T1000 (cell line): ENCODE data around the gene FCER1A.
"Not testable (repeated sequence)": the region's sequence is repeated elsewhere in the genome, so short reads cannot be mapped to it uniquely, and the experiment has no call there.

Source experiments
- DNase-seq: peaks from one replicate; lab custom pipeline; 2025; ENCODE audit warnings: mixed read lengths; lab: John Stamatoyannopoulos, UW

Gene FCER1A

DNA sequence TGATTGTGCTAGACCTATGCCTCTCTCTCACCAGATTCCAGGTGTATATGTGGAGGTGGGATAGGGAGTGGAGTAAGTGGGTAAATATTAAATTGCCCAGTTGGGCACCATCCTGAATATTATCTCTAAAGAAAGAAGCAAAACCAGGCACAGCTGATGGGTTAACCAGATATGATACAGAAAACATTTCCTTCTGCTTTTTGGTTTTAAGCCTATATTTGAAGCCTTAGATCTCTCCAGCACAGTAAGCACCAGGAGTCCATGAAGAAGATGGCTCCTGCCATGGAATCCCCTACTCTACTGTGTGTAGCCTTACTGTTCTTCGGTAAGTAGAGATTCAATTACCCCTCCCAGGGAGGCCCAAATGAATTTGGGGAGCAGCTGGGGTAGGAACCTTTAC lies at the start of gene FCER1A:
FCER1A (plus strand) TSS at position 242 of the 400 bp plus-strand sequence; CDS start at position 271, 29 bp downstream.
- DNase-seq = no peak

DNA sequence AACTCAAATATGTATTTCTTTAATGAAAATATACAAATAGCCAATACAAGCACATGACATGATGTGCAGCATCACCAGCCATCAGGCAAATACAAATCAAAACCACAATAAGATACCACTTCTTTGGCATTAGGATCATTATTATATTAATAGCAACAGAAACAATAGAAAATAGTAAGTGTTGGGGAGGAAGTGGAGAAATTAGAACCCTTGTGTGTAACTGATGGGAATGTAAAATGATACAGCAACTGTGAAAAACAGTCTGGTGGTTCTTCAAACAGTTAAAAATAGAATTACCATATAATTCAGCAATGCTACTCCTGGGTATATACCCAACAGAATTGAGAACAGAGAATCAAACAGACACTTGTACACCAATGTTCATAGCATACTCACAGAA lies 40.8 kb upstream of the FCER1A start:
- no peak for DNase-seq

DNA sequence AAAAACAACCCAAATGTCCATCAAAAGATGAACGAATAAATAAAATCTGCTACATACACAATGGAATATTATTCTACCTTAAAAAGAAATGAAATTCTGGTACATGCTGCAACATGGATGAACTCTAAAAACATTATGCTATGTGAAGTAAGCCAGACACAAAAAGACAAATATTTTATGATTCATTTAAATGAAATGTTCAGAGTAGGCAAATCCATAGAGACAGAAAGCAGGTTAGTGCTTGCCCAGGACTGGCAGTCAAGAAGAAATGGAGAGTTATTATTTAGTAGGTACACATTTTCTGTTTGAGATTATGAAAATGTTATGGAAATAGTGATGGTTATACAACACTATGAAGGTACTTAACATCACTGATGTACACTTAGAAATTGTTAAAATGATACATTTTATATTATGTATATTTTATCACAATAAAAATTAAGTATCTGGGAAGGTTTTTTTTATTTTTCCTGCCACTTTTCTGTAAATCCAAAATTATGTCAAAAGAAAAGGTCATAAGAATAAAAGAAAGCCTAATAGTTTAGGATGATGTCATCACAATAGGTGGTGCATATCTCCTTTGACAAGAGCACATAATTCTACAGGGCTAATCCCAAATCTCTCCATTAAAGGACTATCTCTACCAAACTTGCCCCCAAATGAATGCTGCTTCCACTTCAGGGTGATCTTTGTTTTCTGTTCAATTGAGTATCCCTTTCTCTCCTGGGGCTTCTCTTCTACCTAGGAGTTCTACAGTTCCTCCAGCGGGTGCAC lies 40.2 kb upstream of the FCER1A start:
- no peak for DNase-seq

DNA sequence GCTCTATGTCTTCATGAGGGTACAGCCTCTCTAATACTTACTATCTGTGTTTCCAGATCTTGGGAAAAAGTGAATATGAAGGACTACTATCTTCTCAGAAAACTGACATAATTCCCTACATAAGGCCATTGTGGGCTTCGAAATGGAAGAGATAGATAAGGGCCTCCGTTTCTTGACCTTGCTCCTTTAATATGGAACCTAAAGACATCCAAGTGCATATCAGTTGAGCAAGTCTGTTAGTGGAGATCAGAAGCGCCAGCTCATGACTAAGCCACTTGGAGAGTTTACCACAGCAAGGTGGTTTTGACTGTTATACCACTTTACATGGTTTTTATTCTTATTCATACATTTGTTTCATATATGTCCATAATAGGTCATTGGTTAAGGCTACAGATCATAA lies 35.3 kb upstream of the FCER1A start:
- DNase-seq = no peak

DNA sequence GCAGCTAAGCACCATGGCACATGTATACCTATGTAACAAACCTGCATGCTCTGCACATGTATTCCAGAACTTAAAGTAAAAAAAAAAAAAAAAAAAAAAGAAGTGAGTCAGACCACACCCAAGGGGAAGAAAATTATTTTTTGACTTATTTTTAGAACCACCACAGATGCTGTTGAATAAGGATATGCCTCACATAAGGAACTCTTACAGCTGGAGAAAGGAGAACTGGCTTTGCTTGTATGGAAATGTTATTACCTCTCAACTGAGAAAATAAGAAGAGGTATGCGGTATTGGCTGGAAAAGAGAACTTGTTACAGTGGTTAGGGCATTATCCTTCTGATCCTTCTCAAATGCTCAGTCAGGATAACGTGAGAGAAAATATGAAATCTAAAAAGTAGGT lies 27.5 kb upstream of the FCER1A start:
- no peak for DNase-seq

DNA sequence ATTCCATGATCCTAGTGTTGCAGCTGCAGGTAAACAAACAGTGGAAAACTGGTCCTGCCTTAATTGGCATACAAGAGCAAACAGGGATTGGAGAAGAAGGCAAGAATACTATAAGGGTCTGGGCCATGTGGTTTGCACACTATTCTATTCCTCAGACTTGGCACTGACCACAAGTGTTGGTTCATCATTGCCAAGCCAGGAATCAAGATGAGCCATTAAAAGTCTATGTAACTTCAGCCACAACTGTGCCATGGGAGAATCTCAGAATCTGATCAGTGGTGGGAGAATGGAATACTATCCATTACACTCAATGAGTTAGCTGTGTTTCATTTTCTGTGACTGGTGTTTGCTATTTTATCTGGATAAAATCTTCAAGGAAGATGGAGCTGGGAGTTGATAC lies 26.2 kb upstream of the FCER1A start:
- DNase-seq = no peak

DNA sequence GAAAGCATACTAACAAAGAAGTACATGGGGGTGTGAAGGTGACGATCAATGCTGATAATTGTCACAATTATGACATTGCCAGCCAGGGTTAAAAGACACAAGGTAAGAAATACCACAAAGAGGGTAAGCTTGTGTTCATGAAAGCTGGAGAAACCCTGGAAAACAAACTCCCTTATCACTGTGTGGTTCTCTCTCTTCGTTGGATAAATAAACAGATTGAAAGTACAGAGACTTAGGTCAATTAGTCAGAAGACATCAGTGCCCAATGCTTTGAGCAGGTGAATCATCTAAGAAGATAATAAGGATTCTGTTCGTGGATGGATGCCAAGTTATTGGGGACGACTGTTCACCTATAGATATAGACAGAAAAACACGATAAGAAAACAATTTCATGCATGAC lies 22.4 kb upstream of the FCER1A start:
- no peak for DNase-seq

DNA sequence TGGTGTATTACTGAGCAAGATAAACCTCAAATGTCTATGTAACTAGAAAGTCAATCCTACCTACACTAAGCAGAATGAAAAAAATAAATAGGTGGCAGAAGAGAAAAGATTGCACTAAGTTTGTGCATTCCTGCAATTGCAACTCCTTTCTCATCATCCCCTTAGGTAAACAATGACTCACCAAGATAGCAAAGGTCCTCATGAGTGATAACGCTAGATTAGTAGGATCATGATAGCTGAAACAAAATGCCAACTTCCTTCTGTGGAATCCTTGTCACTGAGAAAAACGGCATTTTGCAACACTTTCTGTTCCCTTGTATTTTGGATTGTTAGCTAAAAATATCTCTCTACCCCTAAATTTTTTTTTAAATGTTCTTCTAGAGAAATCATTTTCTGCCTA lies 20.0 kb upstream of the FCER1A start:
- DNase-seq = no peak

DNA sequence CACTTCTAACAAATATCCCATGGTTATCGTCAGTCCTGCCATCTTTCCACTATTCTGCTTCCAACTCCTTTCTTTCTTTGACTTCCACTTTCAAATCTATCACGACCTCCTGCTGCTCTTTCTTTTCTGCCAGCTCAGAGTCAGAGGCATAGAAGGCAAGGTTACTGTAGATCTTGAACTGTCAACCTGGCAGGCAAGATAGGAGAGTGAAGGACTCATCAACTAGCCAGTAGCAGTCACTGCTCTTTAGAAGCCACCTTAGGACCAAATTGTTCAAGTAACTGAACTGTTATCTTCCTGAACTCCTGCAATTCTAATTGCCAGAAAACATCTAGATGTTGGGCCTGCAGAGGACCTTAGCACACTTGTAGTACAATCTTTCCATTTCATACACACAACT lies 13.1 kb upstream of the FCER1A start:
- no peak for DNase-seq

DNA sequence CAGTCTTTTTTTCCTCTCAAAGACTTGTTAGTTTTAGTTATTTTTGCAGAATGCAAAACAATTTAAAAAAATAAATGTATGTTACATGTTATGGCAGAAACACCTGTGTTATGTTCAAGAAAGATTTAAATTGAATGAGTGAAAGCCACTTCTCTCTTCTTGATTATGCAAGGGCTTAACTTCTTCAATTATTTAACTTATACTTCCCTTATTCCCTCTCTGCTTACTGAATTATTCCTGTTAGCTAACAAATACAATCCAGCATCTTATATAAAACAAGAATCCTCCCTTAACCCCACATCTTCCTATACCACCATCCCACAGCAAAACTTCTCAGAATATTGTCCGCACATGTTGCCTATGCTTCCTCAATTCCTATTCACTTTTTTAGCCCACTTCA lies 10.7 kb upstream of the FCER1A start:
- no peak for DNase-seq

DNA sequence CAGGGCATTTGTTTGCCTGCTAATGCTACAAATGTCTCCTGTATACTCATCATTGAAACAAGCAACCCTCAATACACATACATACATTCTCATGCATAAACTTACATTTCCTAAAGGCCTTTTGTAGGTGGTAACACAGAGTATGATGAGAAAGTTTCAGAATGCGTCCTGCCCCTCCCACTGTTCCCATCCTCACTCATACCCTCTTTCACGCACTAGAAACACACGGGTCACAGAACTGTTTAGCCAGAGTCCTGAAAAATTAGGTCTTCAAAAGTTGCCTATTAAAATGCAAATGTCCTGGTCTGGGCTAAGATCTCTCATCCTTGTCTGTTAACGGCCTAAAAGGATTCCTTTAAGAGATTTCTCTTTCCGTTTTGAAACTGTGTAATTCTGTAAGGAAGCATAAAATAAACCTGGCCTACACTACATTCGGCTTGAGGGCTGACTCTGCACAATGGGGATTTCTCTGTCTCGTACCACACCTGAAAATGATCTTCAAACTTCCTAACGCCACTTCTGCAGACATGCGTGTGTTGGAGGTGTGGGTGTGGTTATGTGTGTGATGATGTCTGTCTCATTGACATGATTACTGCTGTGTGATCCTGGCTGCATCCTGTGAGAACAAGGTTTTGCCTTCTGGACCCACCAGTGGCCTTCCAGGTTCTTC lies 5.3 kb upstream of the FCER1A start:
- DNase-seq = no peak

DNA sequence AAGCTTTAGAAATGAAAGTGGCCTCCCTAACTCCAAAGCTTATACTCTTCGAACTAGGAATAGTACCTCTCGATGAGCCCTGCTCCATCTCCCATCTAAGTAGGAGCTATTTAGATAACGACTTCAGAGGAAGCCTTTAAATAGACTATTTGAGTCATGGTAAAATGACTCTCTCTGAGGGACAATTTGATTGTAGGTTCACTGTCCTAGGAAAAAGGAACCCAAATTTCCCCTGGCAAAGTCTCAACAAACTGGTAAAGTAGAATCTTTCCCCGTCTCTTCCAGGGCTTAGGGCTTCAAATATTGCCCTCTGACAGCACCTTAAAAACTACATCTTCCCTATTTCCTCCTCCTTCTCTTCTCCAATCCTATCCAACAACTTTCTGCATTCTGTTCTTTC lies 2.0 kb upstream of the FCER1A start:
- no peak for DNase-seq

DNA sequence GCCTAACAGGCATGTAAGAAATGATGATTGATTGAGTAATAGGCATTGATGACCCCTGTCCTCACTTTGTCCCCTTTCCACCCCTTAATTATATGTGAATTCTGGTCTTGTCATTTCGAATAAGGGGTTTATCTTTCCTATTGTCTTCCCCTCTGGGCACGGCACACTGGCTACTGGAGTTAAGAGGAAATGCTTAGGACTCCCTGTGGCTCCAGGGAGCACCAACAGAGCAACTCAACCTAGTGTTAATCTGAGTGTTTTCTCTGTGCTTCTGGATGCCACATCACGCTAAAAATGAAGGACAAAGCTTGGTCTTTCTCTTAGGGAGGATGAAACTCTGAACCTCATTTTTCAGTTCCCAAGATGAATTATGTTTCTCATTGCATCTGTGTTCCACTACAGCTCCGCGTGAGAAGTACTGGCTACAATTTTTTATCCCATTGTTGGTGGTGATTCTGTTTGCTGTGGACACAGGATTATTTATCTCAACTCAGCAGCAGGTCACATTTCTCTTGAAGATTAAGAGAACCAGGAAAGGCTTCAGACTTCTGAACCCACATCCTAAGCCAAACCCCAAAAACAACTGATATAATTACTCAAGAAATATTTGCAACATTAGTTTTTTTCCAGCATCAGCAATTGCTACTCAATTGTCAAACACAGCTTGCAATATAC lies 5.3 kb downstream of the FCER1A start:
- no peak for DNase-seq

DNA sequence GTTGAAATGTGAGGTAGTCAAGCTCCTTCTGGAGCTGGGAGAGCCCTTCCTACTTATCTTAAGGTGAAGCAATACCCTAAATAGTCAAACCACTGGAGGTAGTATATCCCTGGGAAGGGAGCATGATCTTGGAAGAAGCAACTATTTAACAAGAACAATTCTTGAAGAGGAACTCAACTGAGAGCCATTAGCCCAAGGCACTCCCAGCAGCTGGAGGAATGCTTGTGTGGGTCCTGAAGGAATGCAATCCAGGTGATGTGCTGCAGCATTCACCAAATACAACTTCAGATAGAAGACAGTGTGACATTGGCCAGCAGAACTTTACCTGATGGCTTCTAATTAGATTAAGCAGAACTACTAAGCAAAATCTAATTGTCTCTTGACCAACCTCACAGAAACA lies 9.5 kb downstream of the FCER1A start:
- no peak for DNase-seq

DNA sequence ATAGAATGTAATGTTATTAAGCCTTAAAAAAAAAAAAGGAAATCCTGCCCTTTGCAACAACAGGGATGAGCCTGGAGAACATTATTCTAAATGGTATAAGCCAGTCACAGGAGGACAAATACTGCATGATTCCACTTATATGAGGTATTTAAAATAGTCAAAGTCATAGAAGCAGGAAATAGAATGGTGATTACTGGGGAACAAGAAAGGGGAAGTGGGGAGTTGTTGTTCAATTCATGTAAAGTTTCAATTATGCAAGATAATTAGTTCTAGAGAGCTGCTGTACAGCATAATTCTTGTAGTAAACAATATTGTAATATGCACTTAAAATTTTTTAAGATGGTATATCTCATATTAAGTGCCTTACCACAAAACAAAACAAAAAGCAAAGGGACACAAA lies 13.2 kb downstream of the FCER1A start:
- DNase-seq = no peak

DNA sequence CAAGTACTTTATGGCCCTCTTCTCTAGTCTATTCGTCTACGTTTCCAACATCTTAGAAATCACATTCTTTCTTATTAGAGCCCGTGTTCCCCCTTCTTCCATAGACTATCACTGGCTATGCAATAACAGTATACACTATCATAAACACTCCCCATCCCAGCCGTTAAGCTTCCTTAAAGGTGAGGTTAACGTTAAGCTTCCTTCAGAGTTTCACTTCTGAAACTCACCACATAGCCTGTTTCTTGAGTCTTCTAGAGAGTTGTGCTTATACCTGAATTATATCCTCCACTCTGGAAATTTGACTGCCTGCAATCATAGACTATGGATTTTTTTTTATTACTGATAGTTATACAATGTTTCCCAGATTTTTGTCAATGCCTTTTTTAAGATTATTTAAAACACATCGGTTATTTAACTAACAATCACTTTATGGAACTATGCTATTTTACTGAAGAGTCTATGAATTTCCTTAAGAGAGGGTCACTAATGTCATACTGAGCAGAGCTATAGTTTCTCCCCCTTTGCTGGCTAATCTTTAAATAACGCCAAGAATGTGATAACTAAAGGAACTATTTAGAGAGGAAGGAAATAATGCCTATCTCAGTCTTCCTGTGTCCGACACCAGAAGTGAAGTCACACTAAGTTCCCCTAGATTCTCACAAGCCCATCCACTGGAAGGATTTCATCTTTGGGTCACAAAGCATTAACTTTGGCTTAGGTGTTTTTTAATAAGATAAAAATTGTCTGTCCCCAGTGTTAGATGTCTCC lies 16.8 kb downstream of the FCER1A start:
- DNase-seq = no peak

DNA sequence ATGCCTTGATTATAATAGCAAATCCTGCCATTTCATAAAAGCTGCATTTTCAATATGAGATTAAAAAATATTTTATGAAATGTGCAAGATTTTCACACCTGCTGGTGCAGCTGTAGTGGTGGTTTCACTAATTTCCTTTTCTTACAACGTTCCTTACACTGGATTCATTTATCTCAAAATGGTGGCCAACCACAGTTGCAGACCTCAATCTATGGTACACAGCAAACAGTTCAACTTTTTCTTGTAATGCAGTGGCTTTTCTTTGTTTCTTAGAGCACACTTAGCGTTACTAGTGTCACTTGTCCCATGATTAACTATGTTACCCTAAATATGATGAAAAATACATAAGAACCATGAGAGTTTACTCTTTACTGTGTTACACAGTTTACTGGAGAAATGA lies 32.7 kb downstream of the FCER1A start:
- no peak for DNase-seq

DNA sequence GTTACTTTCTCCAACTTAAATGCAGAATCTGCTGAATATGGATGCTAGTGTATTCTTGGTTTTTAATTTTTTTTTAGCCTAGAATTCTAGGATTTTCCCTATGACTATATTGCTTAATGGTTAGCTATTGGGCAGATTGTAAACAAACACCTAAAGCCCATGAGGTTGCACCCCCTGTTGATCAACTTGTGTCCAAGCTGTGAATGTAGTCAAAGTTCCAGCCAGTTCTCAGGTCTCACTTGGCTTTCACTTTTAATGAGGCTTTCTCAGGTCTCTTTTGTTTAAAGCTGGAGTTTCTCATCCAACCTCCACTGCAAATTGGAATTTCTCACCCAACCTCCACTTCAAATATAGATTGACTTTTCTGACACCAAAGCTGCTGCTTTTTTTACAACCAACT lies 35.9 kb downstream of the FCER1A start:
- DNase-seq = no peak

DNA sequence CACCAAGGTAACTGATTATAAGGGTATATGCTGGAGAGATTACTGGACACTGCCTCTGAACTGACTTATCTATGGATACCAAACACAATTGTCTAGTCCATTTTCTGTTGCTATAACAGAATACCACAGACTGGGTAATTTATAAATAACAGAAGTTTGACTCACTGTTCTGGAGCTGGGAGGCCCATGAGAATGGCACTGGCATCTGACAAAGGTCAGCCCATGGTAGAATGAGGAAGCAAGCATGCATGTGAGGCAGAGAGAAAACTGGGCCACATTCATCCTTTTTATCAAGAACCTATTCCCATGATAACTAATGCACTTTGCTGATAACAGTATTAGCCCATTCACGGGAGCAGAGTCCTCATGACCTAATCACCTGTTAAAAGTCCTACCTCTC lies 37.4 kb downstream of the FCER1A start:
- DNase-seq = no peak

DNA sequence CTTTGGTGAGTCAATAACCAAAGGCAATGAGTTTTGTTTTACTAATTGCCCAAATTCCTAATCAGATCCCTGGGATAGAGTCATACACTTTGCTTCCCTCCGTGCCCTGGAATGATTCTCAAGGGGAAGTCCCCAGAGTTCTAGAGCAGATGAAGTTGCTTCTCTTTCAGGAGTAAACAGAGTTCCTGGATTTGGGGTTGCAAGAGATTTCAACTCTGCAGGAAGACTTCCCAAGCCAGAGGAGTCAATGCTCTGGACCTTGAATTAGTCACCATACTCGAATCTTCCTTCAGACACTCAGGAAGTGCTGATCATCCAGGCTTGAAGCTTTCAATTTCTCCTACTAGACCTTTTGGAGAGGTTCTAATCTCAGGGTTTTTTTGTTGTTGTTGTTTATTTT lies 39.6 kb downstream of the FCER1A start:
- no peak for DNase-seq

DNA sequence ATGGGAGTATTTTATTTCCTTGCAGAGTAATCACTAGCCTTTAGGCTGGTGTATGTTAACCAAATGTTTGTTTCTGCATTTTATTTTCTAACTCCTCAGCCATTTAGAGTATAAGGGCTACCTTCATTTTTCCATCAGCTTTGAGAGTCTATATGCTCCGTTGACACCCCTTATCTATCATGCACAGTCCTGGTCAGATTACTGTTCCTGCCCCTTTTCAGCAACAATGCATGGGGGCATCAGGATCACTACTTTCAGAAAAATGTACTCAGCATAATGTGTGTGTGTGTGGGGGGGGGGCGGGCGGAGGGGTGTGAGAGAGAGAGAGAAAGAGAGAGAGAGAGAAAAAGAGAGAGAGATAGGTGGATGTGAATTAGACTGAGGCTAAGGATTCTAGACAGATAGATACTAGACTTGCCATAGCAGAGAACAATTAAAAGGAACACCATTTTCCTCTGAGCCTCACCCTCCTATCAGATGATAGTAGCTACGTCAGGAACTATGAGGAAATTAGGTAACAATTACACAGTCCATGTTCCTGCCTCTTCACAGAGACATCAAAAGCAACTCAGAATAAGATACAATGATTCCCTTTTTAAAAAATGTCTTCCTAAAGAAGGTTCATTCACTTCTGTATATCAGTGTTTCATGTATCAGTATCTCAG lies 40.8 kb downstream of the FCER1A start:
- no peak for DNase-seq

DNA sequence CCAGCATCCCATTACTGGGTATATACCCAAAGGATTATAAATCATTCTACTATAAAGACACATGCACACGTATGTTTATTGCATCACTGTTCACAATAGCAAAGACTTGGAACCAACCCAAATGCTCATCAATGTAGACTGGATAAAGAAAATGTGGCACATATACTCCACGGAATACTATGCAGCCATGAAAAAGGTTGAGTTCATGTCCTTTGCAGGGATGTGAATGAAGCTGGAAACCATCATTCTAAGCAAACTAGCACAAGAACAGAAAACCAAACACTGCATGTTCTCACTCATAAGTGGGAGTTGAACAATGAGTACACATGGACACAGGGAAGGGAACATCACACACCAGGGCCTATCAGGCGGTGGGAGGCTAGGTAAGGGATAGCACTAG lies 47.2 kb downstream of the FCER1A start:
- DNase-seq = not testable (repeated sequence)
